T-helper 2 cell (primary cell): Measurements from ENCODE around the gene CCDC172.

ENCODE experiments used
- DNase-seq, 5 experiments: peaks; one replicate each; pipeline versions ENCODE4 v3.0.0 to v3.0.0-alpha.2; 2012 to 2022
- total RNA-seq, 2 donors: gene quantifications; one replicate each; lab custom pipeline; 2026; lab: John Stamatoyannopoulos, UW

Gene CCDC172, protein sequence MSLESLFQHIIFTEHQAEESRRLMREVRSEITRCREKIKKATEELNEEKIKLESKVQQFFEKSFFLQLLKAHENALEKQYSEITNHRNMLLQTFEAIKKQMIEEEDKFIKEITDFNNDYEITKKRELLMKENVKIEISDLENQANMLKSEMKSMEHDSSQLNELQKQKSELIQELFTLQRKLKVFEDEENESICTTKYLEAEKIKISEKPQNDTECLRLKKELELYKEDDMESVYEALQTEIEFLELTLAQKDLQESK
- 0 reads per million in 2 donors for total RNA-seq

DNA sequence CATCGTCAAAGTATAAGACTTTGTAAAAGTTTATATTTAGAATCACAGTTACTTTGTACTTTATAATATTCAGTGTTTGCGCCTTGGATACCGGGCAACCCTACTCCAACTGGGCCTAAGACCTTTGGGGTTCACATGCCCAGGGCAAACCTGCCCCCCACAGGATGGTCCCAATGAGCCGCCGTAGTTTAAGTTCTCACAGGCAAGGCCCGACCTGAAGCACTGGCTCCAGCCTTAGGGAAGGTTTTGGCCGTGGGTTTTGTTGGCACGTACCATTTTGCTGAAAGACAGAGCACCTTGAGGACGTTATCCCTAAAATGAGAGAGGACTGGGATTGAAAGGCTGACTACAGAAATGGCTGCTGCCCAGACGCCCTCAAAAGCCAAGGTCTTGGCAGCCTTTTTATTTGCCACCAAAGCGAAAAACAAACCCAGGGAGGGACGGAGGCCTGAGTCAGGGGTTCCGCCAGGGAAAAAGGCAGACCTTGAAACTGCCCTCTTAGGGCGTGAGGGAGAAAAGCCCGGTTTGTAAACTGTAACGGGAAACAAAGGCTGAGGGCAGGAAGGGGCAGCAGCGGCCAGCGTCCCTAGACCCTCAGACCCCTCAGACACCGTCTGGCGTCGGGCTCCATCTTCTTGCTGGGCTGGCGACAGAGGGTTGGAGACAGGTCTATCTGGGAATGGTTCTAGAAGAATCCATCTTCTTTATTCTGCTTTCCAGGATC, at the start of gene CCDC172:
TSS of gene CCDC172 (plus strand) at position 222 of the 724 bp plus-strand sequence. CDS start 564 bp downstream, outside the sequence.
- no peak for DNase-seq

DNA sequence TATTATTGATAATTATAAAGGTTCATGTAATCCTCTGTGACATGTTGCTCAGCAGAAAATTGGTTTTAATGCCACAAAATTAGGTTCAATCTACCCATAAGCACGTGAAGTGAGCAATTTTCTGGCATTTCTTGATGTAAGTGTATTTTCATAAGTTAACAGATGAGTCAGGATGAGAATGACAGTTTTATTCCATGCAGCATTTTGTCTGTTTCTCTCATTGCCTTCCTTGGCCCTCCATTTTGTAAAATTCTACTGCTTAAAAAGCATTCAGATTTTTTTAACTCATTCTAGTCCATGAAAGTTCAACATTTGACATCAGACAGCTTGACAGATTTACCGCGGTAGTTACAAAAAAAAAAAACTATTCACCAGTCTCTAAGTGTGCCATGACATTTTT, 47.3 kb upstream of the CCDC172 start:
- no peak for DNase-seq

DNA sequence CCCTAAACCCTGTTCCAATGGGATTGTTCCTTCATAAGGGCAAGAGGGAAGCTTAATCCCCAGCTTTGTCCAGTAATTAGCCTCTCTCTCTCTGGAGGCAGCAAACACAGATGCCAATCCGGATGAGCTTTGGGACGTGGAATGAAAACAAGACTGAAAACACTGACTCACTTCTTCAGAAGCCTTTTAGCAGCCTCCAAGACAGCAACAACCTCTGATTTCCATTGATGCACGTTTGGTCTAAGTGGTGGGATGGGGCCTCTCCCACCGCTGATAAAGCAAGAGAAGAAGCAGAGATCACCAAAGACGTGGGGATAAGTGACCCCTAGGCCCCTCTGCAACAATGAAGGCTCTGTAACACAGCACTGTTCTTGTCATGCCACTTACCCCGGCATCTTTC, 45.4 kb upstream of the CCDC172 start:
- DNase-seq, result no peak

- DNase-seq, result no peak
Observed at GRCh38 chr10:116281775-116282174, 42.5 kb upstream of the CCDC172 start.

DNA sequence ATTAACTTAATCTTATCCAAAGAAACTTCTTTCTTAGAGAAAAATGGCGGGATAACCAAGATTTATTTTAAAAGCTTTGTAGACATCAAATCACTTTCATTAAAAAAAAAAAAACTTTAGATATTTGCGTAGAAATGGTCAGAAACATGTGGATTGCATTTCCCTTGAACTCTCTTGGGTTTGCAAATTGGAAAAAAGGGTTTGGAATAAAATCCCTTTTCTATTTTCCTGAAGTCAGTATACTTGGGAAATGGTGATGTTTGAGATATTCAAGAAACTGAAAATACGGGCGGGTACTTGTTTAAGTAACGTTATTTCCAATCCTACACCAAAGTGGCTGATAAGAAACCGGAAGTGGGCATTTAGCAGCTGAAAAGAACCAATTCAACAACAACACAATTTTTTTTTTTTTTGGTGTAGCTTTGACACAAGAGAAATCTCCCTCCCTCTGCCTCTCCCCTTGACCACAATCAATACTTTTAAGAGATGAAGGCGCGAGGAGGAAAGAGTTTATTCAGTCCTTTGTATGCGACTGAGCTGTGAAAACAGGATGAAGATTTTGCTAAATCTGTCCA, 37.5 kb upstream of the CCDC172 start:
- DNase-seq, result peak in 1 of 5 experiments; percentile 54

- DNase-seq, result peak in 1 of 5 experiments; percentile 30
Observed at GRCh38 chr10:116287906-116288501, 36.2 kb upstream of the CCDC172 start.

DNA sequence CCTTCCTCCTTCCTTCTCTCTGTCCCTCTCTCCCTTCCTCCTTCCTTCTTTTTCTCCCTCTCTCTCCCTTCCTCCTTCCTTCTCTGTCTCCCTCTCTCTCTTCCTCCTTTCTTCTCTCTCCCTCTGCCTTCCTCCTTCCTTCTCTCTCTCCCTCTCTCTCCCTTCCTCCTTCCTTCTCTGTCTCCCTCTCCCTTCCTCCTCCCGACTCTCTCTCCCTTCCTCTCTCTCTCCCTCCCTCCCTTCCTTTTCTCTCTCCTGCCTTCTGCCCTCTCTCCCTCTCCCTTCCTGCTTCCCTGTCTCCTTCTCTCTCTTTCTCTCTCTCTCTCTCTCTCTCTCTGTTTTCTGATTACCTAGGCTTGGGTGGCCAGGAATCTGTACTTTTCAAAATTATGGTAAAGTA, 34.6 kb upstream of the CCDC172 start:
- DNase-seq, result no peak

GRCh38 chr10:116292493-116292892, 31.8 kb upstream of the CCDC172 start:
- DNase-seq, result no peak

DNA sequence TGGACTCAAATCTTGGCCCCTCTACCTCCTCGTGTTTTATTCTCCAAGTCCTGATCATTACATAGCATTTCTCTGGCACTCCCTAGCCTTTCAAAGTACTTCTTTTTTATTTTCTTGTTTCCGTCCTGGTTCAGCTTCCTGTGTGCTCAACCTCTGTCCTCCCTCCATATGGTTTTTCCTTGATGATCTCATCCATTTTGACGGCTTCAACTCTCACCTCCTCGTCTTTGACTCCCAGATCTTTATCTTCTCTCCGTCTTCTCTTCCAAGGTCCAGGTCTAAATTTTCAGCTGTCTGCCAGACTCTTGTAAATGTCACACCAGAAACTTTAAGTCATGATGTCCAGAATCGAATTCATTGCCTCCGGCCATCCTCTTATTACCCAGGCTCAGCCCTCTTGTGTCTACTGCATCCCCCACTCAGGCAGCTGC, 27.9 kb upstream of the CCDC172 start:
- DNase-seq, result no peak

- no peak for DNase-seq
Observed at GRCh38 chr10:116298586-116298985, 25.7 kb upstream of the CCDC172 start.

DNA sequence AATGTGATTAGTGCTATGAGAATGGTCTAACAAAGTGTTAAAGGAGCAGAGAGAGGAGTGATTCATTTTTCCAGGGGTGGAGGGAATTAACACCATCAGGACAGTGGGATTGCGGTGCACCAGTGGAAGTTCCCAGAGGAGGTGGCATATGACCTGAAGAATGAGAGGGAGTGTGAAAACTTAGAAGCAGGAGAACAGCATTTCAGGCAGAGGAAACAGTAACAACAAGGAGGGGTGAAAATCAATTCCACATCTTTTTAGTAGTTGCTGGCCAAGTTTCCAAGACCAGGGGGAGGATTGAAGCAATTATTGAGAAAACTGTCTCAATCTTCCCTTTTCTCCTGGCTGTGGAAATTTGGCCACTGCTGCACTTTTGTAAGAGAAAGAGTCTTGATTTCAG, 23.7 kb upstream of the CCDC172 start:
- no peak for DNase-seq

- DNase-seq, result no peak
Observed at GRCh38 chr10:116304923-116305322, 19.3 kb upstream of the CCDC172 start.

DNA sequence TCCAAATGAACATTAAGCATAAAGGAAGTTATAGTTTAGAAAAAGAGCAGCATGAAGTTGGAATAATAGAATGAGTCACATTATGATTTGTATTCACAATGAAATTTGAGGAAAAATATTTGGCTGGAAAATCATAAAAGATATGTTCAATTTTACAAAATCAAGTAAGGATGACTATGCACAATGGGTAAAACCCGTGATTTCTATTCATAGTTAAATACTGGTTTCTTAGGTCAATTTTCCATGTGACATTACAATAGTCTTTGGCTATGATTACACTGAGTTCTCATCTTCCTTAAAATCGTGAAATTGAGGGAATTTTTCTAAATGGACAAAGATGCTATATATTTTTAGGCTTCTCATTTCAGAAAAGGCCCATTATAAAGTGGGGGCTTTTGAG, 17.4 kb upstream of the CCDC172 start:
- DNase-seq, result no peak

DNA sequence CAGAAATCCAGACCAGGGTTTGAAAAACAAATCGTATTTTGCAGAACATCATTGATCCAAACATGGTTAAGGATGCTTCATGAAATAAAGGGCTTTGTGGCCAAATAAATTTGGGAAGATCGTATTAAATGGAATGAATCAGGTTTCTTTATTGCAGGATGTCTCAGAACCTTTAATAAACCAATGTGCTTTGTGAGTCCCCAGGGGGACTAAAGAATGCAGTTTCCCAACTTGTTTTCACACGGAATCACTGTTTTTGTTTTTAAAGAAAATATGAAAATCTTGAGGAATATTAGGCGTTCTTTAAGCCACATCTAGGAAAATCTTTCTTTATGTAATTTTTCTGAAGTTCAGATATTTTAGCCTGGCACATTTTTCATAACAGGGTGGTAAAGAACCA, 16.8 kb upstream of the CCDC172 start:
- DNase-seq, result no peak

- DNase-seq, result no peak
Observed at GRCh38 chr10:116311016-116311415, 13.2 kb upstream of the CCDC172 start.

DNA sequence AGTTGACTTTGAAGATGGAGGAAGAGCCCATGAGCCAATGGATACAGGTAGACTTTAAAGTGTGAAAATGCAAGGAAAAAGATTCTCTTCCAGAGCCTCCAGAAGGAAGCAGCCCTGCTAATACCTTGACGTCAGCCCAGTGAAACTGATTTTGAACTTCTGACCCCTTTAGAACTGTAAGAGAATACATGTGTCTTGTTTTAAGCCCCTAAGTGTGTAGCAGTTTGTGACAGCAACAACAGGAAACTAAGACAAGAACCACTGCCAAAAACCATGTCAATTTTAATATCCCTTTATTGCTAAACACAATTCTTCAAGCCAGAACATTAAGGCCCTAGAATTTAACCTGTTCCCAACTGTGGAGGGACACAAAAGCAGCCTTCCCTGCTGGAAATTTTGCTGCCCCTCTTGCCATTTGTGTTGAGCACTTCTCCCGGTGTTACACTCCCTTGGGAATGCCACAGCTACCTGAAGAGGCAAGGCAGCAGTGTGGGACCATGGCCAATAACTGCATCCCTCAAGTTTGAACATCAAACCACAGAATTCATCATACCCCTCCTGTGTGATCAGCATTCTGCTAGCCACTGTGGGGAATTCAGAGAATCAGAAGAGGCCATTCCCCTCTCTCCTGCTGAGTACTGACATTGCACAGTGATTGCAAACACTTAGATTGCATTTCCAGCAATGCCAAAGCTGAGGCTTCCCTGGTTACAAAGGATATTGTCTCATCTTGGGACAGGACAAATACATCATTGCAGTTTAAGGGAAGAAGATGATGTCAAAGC, 12.3 kb upstream of the CCDC172 start:
- DNase-seq, result no peak

GRCh38 chr10:116312548-116312947, 11.7 kb upstream of the CCDC172 start:
- DNase-seq, result no peak

DNA sequence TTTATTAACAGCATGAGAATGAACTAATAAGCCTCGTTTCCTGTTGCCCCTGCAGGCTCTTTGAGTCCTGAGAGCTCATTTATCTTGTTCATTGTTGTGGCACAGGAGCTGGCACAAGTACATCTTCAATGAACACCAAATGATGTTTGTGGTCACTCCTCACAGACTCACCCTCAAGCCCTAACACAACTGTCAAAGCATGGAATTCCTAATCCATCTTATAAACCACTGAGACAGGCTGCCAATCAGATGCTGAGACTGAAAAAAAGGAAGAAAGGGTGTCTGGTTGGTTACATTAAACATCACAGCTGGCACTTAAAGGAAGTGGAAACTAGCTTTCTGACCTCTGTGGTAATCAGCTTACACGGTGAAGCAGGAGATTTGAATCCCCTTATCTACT, 7.7 kb upstream of the CCDC172 start:
- DNase-seq, result peak in 1 of 5 experiments; percentile 0

DNA sequence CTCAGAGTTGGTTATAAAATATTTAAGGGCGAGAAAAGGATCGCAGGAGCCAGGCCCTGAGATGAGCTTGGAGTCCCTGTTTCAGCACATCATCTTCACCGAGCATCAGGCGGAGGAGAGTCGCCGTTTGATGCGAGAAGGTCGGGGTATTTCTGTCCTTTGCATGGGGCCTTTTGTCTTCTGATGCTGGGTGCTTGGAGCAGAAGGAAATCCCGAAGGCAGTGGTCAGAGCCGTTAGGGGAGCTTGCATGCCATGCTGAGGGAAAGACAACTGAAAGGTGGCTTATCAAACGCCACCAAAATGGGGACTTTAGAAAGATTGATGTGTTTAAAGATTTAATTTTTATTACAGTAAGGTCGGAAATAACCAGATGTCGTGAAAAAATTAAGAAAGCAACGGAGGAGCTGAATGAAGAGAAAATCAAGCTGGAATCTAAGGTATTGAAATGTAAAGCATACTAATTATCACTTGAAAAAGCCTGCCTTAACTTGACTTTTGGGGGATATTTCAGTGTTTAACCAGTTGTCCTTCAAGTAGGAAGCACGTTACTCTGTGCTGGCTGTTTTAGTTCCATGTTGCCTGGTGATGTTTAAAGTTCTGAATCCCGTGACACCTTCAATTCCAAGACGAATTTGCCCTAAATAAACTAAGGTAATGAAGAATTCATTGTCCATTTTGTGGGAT, 845 bp downstream of the CCDC172 start:
- DNase-seq, result no peak

- no peak for DNase-seq
Observed at GRCh38 chr10:116325987-116326386, 1.7 kb downstream of the CCDC172 start.

- no peak for DNase-seq
Observed at GRCh38 chr10:116329153-116329552, 4.9 kb downstream of the CCDC172 start.

- no peak for DNase-seq
Observed at GRCh38 chr10:116331815-116332214, 7.6 kb downstream of the CCDC172 start.
